Loucy (cell line): Measurements from ENCODE around the gene SEMA5B.

Experiments used
- H2AFZ ChIP-seq: fragments of 200-600 bp; sonication (generic); 2 replicates; pipeline ENCODE4 v1.6.0; 2016; ENCODE audit warnings: antibody characterized with exemption, mild to moderate bottlenecking, low read length, moderate library complexity
- H3F3A ChIP-seq: fragments of 200-600 bp; 2 replicates; pipeline ENCODE4 v1.6.0; 2016; ENCODE audit warnings: antibody characterized with exemption, low read depth, mild to moderate bottlenecking
- H3K27me3 ChIP-seq: fragments of 200-600 bp; sonication (generic); 2 replicates; pipeline ENCODE4 v1.6.1; 2014; ENCODE audit warnings: low read length, mild to moderate bottlenecking; ENCODE audit not compliant: insufficient read depth, poor library complexity, severe bottlenecking
- H3K36me3 ChIP-seq: fragments of 200-600 bp; sonication (generic); 2 replicates; pipeline ENCODE4 v1.6.1; 2016; ENCODE audit warnings: low read length; ENCODE audit not compliant: insufficient read depth
- H3K4me1 ChIP-seq: fragments of 200-600 bp; sonication (generic); 2 replicates; pipeline ENCODE4 v1.5.1; 2014; ENCODE audit warnings: low read length, mild to moderate bottlenecking; ENCODE audit not compliant: insufficient read depth, poor library complexity, severe bottlenecking
- H3K4me2 ChIP-seq: fragments of 200-600 bp; sonication (generic); 2 replicates; pipeline ENCODE4 v1.6.0; 2014; ENCODE audit warnings: antibody characterized with exemption, low read length, low read depth, mild to moderate bottlenecking; ENCODE audit not compliant: poor library complexity, severe bottlenecking
- H3K4me3 ChIP-seq: fragments of 200-600 bp; sonication (generic); 2 replicates; pipeline ENCODE4 v1.5.1; 2014; ENCODE audit warnings: low read length, mild to moderate bottlenecking, mixed read lengths; ENCODE audit not compliant: poor library complexity, severe bottlenecking
- H3K79me2 ChIP-seq: fragments of 200-600 bp; sonication (generic); 2 replicates; pipeline ENCODE4 v1.6.1; 2014; ENCODE audit warnings: low read length; ENCODE audit not compliant: insufficient read depth
- H3K9ac ChIP-seq: fragments of 200-600 bp; sonication (generic); 2 replicates; pipeline ENCODE4 v1.6.0; 2014; ENCODE audit warnings: mild to moderate bottlenecking, low read depth, low read length, moderate library complexity; ENCODE audit not compliant: poor library complexity, severe bottlenecking
- H3K9me2 ChIP-seq: fragments of 200-600 bp; sonication (generic); replicated peaks from 2 replicates; pipeline ENCODE4 v1.6.1; 2016; ENCODE audit warnings: low read depth, low read length, mixed read lengths
- H3K9me3 ChIP-seq: fragments of 200-600 bp; sonication (generic); 2 replicates; pipeline ENCODE4 v1.6.1; 2014; ENCODE audit warnings: mild to moderate bottlenecking, antibody characterized with exemption, low read length, low read depth; ENCODE audit not compliant: insufficient read depth
- H4K20me1 ChIP-seq: fragments of 200-600 bp; sonication (generic); 2 replicates; pipeline ENCODE4 v1.6.0; 2014; ENCODE audit warnings: antibody characterized with exemption, low read length, mild to moderate bottlenecking; ENCODE audit not compliant: insufficient read depth, poor library complexity, severe bottlenecking
- EZH2phosphoT487 ChIP-seq: fragments of 200-600 bp; IDR thresholded peaks from 2 replicates; pipeline ENCODE4 v1.6.1; 2018; ENCODE audit warnings: antibody characterized with exemption, mild to moderate bottlenecking, moderate library complexity, borderline replicate concordance
- TF ChIP-seq, protein P1 (sequence below): fragments of 200-600 bp; sonication (generic); conservative IDR thresholded peaks from 2 replicates; pipeline ENCODE4 v1.5.1; 2014; ENCODE audit warnings: mild to moderate bottlenecking, antibody characterized with exemption, low read length

SEMA5B gene

DNA sequence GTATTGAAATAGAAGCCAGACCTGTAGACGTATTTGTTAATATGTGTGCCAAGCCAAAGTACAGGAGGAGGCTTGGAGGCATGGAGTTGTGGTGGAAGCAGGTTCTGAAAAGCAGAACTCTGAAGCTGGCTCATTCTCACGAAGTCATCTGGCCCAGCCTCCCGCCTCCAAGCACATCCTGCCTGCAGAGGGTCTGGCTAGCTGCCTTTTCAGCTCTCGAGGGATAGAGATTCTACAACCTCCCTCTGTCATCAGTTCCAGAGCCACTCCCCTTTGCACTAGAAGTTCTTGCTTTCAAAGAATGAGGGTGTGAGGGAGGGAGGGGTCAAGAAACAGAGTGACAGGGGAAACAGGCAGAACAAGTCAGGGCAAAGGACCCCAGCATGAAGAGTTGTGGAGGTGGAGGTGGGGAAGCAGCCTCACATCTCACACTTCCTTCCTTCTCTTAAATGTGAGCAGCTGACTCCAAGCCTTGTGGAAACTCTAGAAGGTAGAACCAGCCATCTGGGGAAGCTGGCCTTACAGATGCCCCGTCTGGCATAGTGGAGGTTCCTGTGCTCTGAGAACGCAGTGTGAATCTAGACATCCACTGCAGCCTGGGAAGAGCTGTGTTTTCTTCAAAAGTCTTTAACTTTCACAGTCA is 137.4 kb downstream of the SEMA5B start:
- Histone ChIP-seq H3K27me3 (no peaks in the 10 kb centered on the region), H3K9me2 (no peaks in the 10 kb centered on the region), H3K9ac (peak overlapping the region; percentile 45), H3K4me2 (peak overlapping the region; percentile 44), H3K4me1 (peaks cover 27% of the 10 kb centered on the region), H3K9me3 (no peaks in the 10 kb centered on the region), H3K36me3 (no peaks in the 10 kb centered on the region), H3K4me3 (no peak overlapping the region), H3K79me2 (no peaks in the 10 kb centered on the region), H2AFZ (no peak overlapping the region), H3F3A (no peaks in the 10 kb centered on the region), H4K20me1 (no peaks in the 10 kb centered on the region)
- TF ChIP-seq EZH2phosphoT487 = no peak
- TF ChIP-seq, protein P1, sequence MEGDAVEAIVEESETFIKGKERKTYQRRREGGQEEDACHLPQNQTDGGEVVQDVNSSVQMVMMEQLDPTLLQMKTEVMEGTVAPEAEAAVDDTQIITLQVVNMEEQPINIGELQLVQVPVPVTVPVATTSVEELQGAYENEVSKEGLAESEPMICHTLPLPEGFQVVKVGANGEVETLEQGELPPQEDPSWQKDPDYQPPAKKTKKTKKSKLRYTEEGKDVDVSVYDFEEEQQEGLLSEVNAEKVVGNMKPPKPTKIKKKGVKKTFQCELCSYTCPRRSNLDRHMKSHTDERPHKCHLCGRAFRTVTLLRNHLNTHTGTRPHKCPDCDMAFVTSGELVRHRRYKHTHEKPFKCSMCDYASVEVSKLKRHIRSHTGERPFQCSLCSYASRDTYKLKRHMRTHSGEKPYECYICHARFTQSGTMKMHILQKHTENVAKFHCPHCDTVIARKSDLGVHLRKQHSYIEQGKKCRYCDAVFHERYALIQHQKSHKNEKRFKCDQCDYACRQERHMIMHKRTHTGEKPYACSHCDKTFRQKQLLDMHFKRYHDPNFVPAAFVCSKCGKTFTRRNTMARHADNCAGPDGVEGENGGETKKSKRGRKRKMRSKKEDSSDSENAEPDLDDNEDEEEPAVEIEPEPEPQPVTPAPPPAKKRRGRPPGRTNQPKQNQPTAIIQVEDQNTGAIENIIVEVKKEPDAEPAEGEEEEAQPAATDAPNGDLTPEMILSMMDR = no peak

- Histone ChIP-seq H3K36me3 (no peaks in the 10 kb centered on the region), H4K20me1 (no peaks in the 10 kb centered on the region), H3F3A (no peaks in the 10 kb centered on the region), H3K9me3 (no peaks in the 10 kb centered on the region), H3K9ac (no peak overlapping the region), H3K27me3 (no peaks in the 10 kb centered on the region), H3K4me1 (peaks cover 17% of the 10 kb centered on the region), H3K79me2 (no peaks in the 10 kb centered on the region), H2AFZ (no peak overlapping the region), H3K9me2 (no peaks in the 10 kb centered on the region), H3K4me2 (no peak overlapping the region), H3K4me3 (no peak overlapping the region)
- TF ChIP-seq EZH2phosphoT487 = no peak
- TF ChIP-seq, protein P1 = no peak
Measured at GRCh38 chr3:122886946-122887345, 140.6 kb downstream of the SEMA5B start.

DNA sequence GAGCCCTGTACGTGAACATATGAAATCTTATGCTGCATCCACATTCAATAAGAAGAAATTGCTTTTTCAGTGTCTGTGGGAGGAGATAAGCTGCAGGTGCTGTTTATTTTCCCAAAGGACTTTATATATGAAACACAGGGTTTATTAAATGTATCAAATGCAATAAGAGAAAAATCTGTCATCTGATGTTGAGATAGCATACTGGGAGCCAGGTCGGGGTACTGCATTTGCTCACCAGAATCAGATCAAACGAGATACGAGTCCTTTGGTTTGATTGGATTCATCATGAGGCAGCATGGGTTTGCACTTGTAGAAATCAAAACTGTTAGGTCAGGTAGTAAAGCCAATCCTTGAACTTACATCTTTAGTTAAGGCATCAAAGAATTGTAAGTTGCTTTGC is 141.3 kb downstream of the SEMA5B start:
- Histone ChIP-seq H3K9me2 (no peaks in the 10 kb centered on the region), H3K27me3 (no peaks in the 10 kb centered on the region), H3K9ac (no peak overlapping the region), H2AFZ (no peak overlapping the region), H3K9me3 (no peaks in the 10 kb centered on the region), H3K79me2 (no peaks in the 10 kb centered on the region), H3K4me2 (no peak overlapping the region), H3F3A (no peaks in the 10 kb centered on the region), H4K20me1 (no peaks in the 10 kb centered on the region), H3K4me3 (no peak overlapping the region), H3K36me3 (no peaks in the 10 kb centered on the region), H3K4me1 (peaks cover 17% of the 10 kb centered on the region)
- TF ChIP-seq, protein P1 = no peak
- TF ChIP-seq EZH2phosphoT487 = no peak
